Measurements from ENCODE around the gene TRIM56.
"Not testable (repeated sequence)": the region's sequence is repeated elsewhere in the genome, so short reads cannot be mapped to it uniquely, and the experiment has no call there.

The TRIM56 gene

DNA sequence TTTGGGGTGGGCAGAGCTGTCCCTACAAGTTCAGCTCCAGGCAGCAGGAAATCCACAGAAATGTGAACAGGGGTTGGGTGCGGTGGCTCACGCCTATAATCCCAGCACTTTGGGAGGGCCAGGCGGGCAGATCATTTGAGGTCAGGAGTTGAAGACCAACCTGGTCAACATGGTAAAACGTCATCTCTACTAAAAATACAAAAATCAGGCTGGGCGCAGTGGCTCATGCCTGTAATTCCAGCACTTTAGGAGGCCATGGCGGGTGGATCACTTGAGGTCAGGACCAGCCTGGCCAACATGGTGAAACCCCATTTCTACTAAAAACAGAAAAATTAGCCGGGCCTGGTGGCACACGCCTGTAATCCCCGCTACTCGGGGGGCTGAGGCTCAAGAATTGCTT lies 18.4 kb downstream of the TRIM56 start:
- WGBS, 2 experiments (ENCODE audit: insufficient coverage in 2 of 2), result 95% methylated on average over 9 to 10 of the region's 10 CpGs
- H3K4me1 ChIP-seq (ENCODE audit: control insufficient read depth, insufficient read depth, low read length, poor library complexity, severe bottlenecking), result peaks cover 30% of the 10 kb centered on the region
- H3K4me3 ChIP-seq (ENCODE audit: extremely low read depth, insufficient read depth, low read length, poor library complexity, severe bottlenecking); H3K27ac ChIP-seq (ENCODE audit: low read depth, low read length, severe bottlenecking); H3K9me3 ChIP-seq (ENCODE audit: control insufficient read depth, low read length); H3K36me3 ChIP-seq (ENCODE audit: control insufficient read depth, insufficient read depth, low read length): not testable (repeated sequence)

DNA sequence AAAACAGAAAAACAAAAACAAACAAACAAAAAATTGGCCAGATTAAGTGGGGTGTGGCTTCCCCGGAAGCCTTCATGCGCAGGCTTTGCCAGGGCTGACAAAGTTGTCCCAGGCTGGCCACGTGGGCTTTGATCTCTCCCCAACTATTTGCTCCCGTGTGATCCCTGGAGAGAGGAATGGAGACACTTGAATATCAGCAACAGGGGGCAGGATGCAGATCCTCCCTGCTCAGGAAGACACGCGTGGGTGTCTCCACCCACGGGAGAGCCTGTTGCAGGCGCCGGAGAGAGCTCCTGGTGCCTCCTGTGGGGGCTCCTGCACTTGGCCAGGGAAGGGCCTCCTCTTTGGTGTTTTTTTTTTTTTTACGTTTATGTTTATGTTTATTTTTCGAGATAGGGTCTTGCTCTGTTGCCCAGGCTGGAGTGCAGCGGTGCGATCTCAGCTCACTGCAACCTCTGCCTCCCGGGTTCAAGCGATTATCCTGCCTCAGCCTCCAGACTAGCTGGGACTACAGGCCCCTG lies 19.0 kb downstream of the TRIM56 start:
- no peaks in the 10 kb centered on the region for H3K9me3 ChIP-seq (ENCODE audit: control insufficient read depth, low read length)
- H3K36me3 ChIP-seq (ENCODE audit: control insufficient read depth, insufficient read depth, low read length), result no peaks in the 10 kb centered on the region
- no peak overlapping the region for H3K27ac ChIP-seq (ENCODE audit: low read depth, low read length, severe bottlenecking)
- H3K4me3 ChIP-seq (ENCODE audit: extremely low read depth, insufficient read depth, low read length, poor library complexity, severe bottlenecking), result no peak overlapping the region
- 82 to 90% methylated on average over 12 to 14 of the region's 15 CpGs for WGBS, 2 experiments (ENCODE audit: insufficient coverage in 2 of 2)
- peaks cover 32% of the 10 kb centered on the region for H3K4me1 ChIP-seq (ENCODE audit: control insufficient read depth, insufficient read depth, low read length, poor library complexity, severe bottlenecking)

DNA sequence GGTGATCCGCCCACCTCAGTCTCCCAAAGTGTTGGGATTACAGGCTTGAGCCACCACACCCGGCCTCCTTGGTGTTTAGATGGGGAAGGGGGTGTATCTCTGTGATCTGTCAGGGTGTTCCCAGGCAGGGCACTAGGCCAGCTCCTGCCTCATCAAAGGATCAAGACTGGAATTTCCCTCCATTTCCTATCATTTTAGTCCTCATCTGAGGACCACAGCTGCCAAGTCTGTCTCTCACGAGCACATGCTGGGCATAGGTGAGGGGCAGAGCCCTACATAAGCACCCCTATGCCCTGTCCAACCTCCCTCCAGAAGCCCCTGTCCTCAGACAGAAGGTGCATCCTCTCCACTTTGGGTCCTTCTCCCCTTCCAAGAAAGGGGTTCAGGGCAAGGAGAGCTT lies 19.5 kb downstream of the TRIM56 start:
- 93% methylated on average over 3 of the region's 3 CpGs; no CpG with 5 or more reads in 1 of the 2 experiments for WGBS, 2 experiments (ENCODE audit: insufficient coverage in 2 of 2)
- no peak overlapping the region for H3K27ac ChIP-seq (ENCODE audit: low read depth, low read length, severe bottlenecking)
- H3K9me3 ChIP-seq (ENCODE audit: control insufficient read depth, low read length), result no peaks in the 10 kb centered on the region
- peaks cover 28% of the 10 kb centered on the region for H3K4me1 ChIP-seq (ENCODE audit: control insufficient read depth, insufficient read depth, low read length, poor library complexity, severe bottlenecking)
- no peaks in the 10 kb centered on the region for H3K36me3 ChIP-seq (ENCODE audit: control insufficient read depth, insufficient read depth, low read length)
- H3K4me3 ChIP-seq (ENCODE audit: extremely low read depth, insufficient read depth, low read length, poor library complexity, severe bottlenecking), result no peak overlapping the region

DNA sequence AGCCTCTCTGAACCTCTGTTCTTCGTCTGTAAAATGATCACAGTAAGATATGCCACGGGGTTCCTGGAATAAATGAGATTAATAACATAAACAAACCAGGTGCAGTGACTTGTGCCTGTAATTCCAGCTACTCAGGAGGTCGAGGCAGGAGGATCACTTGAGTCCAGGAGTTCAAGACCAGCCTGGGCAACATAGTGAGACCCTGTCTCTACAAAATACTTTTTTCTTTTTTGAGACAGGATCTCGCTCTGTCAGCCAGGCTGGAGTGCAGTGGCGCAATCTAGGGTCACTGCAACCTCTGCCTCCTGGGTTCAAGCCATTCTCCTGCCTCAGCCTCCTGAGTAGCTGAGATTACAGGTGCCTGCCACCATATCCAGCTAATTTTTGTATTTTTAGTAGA lies 20.0 kb downstream of the TRIM56 start:
- 95 to 96% methylated on average over 3 to 4 of the region's 5 CpGs for WGBS, 2 experiments (ENCODE audit: insufficient coverage in 2 of 2)
- H3K9me3 ChIP-seq (ENCODE audit: control insufficient read depth, low read length); H3K27ac ChIP-seq (ENCODE audit: low read depth, low read length, severe bottlenecking); H3K4me3 ChIP-seq (ENCODE audit: extremely low read depth, insufficient read depth, low read length, poor library complexity, severe bottlenecking); H3K36me3 ChIP-seq (ENCODE audit: control insufficient read depth, insufficient read depth, low read length): not testable (repeated sequence)
- peaks cover 29% of the 10 kb centered on the region for H3K4me1 ChIP-seq (ENCODE audit: control insufficient read depth, insufficient read depth, low read length, poor library complexity, severe bottlenecking)

DNA sequence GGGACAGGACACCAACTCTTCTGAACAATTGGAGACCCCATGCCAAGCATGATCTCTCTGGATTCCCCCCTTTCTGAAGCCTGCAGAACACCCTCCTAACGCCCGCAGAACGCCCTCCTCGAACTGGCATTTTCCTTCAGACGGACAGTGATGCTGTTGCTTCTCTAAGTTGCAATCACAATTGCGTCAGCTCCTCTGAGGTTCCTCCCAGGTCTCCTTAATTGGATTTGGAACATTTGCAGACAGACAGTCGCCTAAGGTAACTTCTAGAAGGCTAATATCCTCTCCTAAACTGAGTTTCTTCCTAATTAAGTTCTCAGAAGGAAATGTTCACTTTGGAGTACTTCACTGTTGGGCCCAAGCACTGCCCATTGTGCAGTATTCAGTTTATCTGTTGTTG lies 21.1 kb downstream of the TRIM56 start:
- WGBS, 2 experiments (ENCODE audit: insufficient coverage in 2 of 2), result 95 to 97% methylated on average over 6 to 7 of the region's 7 CpGs
- Histone ChIP-seq H3K27ac (ENCODE audit: low read depth, low read length, severe bottlenecking) (no peak overlapping the region), H3K9me3 (ENCODE audit: control insufficient read depth, low read length) (no peaks in the 10 kb centered on the region), H3K36me3 (ENCODE audit: control insufficient read depth, insufficient read depth, low read length) (no peaks in the 10 kb centered on the region), H3K4me1 (ENCODE audit: control insufficient read depth, insufficient read depth, low read length, poor library complexity, severe bottlenecking) (peaks cover 23% of the 10 kb centered on the region), H3K4me3 (ENCODE audit: extremely low read depth, insufficient read depth, low read length, poor library complexity, severe bottlenecking) (no peak overlapping the region)

DNA sequence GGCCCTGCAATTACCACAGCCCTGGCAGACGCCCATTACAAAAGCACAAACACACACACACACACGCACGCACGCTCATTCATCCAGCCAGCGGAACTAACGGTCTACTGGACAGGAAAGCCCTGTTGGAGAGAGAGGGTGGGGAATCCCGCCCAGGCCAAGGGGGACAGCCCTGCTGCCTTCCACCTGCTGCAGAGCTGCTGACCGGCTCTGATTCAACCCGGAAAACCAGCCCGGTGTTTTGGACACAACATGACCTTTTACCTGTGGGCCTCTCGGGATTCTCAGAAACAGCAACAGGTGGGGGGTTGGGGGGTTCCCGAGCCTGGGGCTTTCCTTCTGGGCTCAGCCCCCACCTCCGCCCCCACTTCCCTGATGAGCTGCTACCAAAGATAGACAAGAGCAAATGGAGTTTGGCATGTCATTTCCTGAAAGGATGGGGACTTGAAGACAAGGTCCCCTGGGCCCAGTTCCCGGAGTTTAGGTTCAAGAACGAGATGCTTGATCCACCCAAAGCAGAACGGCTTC lies 23.1 kb downstream of the TRIM56 start:
- Histone ChIP-seq H3K4me3 (ENCODE audit: extremely low read depth, insufficient read depth, low read length, poor library complexity, severe bottlenecking) (no peak overlapping the region), H3K36me3 (ENCODE audit: control insufficient read depth, insufficient read depth, low read length) (no peaks in the 10 kb centered on the region), H3K4me1 (ENCODE audit: control insufficient read depth, insufficient read depth, low read length, poor library complexity, severe bottlenecking) (peaks cover 28% of the 10 kb centered on the region), H3K9me3 (ENCODE audit: control insufficient read depth, low read length) (no peaks in the 10 kb centered on the region), H3K27ac (ENCODE audit: low read depth, low read length, severe bottlenecking) (no peak overlapping the region)
- 89 to 91% methylated on average over 3 to 9 of the region's 16 CpGs for WGBS, 2 experiments (ENCODE audit: insufficient coverage in 2 of 2)

DNA sequence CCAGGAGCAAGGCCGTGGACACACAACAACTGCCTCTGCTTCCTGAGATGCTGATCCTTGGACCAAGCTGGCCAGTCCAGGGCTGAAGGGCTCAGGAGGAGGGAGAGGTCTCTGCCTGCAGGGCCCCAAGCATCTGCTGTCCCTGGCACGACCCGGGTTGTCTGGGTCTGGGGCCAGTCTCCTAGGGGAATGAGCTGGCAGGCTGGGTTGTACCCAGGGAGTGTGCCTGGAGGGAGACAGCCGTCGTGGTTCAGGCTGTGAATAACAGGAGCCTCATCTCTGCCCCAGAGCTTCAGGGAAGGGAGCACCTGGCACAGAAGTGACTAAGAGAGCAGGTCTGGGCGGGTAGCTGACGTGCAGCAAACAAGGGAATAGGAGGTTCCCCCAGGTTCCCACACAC lies 23.7 kb downstream of the TRIM56 start:
- Histone ChIP-seq H3K4me3 (ENCODE audit: extremely low read depth, insufficient read depth, low read length, poor library complexity, severe bottlenecking) (no peak overlapping the region), H3K27ac (ENCODE audit: low read depth, low read length, severe bottlenecking) (no peak overlapping the region), H3K4me1 (ENCODE audit: control insufficient read depth, insufficient read depth, low read length, poor library complexity, severe bottlenecking) (peaks cover 28% of the 10 kb centered on the region), H3K36me3 (ENCODE audit: control insufficient read depth, insufficient read depth, low read length) (no peaks in the 10 kb centered on the region), H3K9me3 (ENCODE audit: control insufficient read depth, low read length) (no peaks in the 10 kb centered on the region)
- WGBS, 2 experiments (ENCODE audit: insufficient coverage in 2 of 2), result 94 to 95% methylated on average over 7 of the region's 7 CpGs

DNA sequence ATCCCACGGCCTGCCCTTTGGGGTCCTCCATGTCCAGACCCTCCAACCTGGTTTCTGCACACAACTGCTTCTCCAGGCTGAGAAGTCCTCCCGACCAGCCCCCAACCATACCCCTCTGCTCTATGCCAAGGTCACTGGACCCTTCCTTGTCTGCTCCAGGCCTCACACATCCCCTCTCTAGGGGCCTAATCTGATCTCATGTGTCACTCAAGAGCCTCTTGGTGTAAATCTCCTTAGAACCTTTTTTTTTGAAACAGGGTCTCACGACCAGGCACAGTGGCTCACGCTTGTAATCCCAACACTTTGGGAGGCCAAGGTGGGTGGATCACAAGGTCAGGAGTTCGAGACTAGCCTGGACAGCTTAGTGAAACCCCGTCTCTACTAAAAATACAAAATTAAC lies 24.1 kb downstream of the TRIM56 start:
- no peaks in the 10 kb centered on the region for H3K9me3 ChIP-seq (ENCODE audit: control insufficient read depth, low read length)
- 85 to 92% methylated on average over 5 to 6 of the region's 6 CpGs for WGBS, 2 experiments (ENCODE audit: insufficient coverage in 2 of 2)
- peaks cover 28% of the 10 kb centered on the region for H3K4me1 ChIP-seq (ENCODE audit: control insufficient read depth, insufficient read depth, low read length, poor library complexity, severe bottlenecking)
- H3K27ac ChIP-seq (ENCODE audit: low read depth, low read length, severe bottlenecking), result no peak overlapping the region
- H3K36me3 ChIP-seq (ENCODE audit: control insufficient read depth, insufficient read depth, low read length), result no peaks in the 10 kb centered on the region
- no peak overlapping the region for H3K4me3 ChIP-seq (ENCODE audit: extremely low read depth, insufficient read depth, low read length, poor library complexity, severe bottlenecking)

DNA sequence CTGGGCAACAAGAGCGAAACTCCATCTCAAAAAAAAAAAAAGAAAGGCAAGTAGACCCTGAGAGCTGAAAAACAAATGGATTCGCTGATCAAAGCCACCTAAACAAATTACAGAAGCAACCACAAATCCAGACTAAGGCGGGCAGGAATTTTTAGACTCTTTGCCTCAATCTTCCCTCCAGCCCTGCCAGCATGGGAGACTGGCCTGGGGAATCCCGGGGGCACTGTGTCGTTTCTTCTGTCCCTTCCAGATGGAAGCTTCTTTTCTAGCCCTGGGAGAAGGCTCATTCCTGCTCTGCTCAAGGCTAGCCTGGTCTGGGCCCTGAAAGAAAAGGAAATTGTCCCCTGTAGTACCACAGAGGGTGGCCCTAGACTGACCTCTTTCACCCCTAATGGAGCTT lies 26.0 kb downstream of the TRIM56 start:
- Histone ChIP-seq H3K4me1 (ENCODE audit: control insufficient read depth, insufficient read depth, low read length, poor library complexity, severe bottlenecking) (peaks cover 29% of the 10 kb centered on the region), H3K4me3 (ENCODE audit: extremely low read depth, insufficient read depth, low read length, poor library complexity, severe bottlenecking) (no peak overlapping the region), H3K36me3 (ENCODE audit: control insufficient read depth, insufficient read depth, low read length) (no peaks in the 10 kb centered on the region), H3K27ac (ENCODE audit: low read depth, low read length, severe bottlenecking) (no peak overlapping the region), H3K9me3 (ENCODE audit: control insufficient read depth, low read length) (no peaks in the 10 kb centered on the region)
- WGBS, 2 experiments (ENCODE audit: insufficient coverage in 2 of 2), result 74 to 100% methylated on average over 1 to 4 of the region's 5 CpGs

DNA sequence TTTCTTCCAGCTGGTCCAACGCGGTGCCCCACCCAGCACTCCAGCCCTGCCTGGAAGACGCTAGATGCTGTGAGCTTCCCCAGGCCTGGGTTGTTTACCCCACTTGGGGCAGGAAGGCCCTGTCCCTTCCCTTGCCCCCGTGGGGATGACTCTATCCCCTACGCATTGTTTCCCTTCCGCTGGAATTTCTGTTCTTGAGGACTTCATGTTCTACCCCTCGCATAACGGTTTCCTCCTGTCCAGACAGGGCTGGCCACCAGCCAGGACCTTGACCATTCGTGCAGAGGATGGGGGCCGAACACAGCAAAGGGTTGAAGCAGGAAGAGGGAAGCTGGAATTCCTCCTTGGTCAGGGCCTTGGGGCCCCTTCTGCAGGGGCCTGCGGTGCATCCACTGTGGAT lies 27.0 kb downstream of the TRIM56 start:
- H3K9me3 ChIP-seq (ENCODE audit: control insufficient read depth, low read length), result no peaks in the 10 kb centered on the region
- H3K4me3 ChIP-seq (ENCODE audit: extremely low read depth, insufficient read depth, low read length, poor library complexity, severe bottlenecking), result no peak overlapping the region
- no peak overlapping the region for H3K27ac ChIP-seq (ENCODE audit: low read depth, low read length, severe bottlenecking)
- peaks cover 36% of the 10 kb centered on the region for H3K4me1 ChIP-seq (ENCODE audit: control insufficient read depth, insufficient read depth, low read length, poor library complexity, severe bottlenecking)
- no peaks in the 10 kb centered on the region for H3K36me3 ChIP-seq (ENCODE audit: control insufficient read depth, insufficient read depth, low read length)
- WGBS, 2 experiments (ENCODE audit: insufficient coverage in 2 of 2), result 92 to 96% methylated on average over 10 of the region's 11 CpGs

DNA sequence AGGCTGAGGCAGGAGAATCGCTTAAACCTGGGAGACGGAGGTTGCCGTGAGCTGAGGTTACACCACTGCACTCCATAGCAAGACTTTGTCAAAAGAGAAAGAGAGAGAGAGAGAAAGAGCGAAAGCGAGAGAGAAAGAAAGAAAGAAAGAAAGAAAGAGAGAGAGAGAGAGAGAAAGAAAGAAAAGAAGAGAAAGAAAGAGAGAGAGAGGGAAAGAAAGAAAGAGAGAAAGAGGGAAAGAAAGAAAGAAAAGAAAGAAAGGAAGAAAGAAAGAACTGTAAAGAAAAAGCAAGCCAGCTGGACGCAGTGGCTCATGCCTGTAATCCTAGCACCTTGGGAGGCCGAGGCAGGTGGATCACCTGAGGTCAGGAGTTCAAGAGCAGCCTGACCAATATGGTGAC lies 27.9 kb downstream of the TRIM56 start:
- peaks cover 39% of the 10 kb centered on the region for H3K4me1 ChIP-seq (ENCODE audit: control insufficient read depth, insufficient read depth, low read length, poor library complexity, severe bottlenecking)
- 87 to 100% methylated on average over 5 to 7 of the region's 7 CpGs for WGBS, 2 experiments (ENCODE audit: insufficient coverage in 2 of 2)
- H3K36me3 ChIP-seq (ENCODE audit: control insufficient read depth, insufficient read depth, low read length); H3K4me3 ChIP-seq (ENCODE audit: extremely low read depth, insufficient read depth, low read length, poor library complexity, severe bottlenecking); H3K27ac ChIP-seq (ENCODE audit: low read depth, low read length, severe bottlenecking); H3K9me3 ChIP-seq (ENCODE audit: control insufficient read depth, low read length): not testable (repeated sequence)
